Measurements from ENCODE around the gene SNX22.
"Not testable (repeated sequence)": the region's sequence is repeated elsewhere in the genome, so short reads cannot be mapped to it uniquely, and the experiment has no call there.

The SNX22 gene

DNA sequence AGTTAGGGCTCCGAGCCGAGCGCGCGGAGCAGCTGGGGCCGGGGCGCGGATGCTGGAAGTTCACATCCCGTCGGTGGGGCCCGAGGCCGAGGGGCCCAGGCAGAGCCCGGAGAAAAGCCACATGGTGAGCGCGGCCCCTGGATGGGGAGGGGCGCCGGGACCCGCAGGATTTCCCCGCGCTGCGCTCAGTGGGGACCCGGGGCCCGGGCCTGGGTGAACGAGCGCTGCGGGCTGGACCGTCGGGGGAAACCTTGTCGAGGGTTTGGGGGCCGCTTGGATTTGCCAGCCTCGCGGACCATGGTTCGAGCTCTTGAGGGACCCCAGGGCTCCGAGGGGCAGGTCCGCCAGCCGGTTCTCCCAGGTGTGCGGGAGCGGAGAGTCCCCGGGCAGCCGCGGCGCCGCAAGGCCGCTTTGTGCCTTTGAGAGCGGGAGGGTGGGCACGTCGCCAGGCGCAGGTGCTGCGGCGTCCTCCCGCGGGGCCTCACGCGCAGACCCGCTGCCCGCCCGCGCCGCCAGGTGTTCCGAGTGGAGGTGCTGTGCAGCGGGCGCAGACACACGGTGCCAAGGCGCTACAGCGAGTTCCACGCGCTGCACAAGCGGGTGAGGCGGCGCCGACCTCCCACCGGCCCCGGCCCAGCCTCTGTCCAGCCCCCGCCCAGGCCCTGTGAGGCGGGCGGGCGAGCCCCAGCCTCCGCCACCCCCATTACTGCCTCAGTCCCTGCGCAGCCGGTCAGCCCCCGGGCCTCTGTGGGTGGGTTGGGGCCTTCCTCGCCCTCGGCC is at the start of gene SNX22:
TSS of gene SNX22 (plus strand) at position 5 of the 780 bp plus-strand sequence. CDS start at position 50, 45 bp downstream.
- Histone ChIP-seq H3K9me3 (ENCODE audit: control insufficient read depth in 2 of 2, low read length in 2 of 2) (no peaks in the 10 kb centered on the region), H3K36me3 (ENCODE audit: control insufficient read depth in 2 of 2, insufficient read depth in 2 of 2, low read length in 2 of 2) (peaks cover 13 to 14% of the 10 kb centered on the region in 2 donors), H3K27ac (ENCODE audit: low read length) (no peak within 1 kb of the TSS), H3K4me3 (ENCODE audit: low read length in 2 of 2) (peak within 1 kb of the TSS in 1 of 2 donors; percentile 59), H3K4me1 (ENCODE audit: control insufficient read depth, insufficient read depth, low read length) (peaks cover 26% of the 10 kb centered on the region), H3K9ac (ENCODE audit: low read length in 2 of 2) (no peak within 1 kb of the TSS), H3K27me3 (ENCODE audit: control insufficient read depth in 1 of 2, insufficient read depth in 2 of 2, low read length in 2 of 2) (peaks cover 14 to 26% of the 10 kb centered on the region in 2 donors)

DNA sequence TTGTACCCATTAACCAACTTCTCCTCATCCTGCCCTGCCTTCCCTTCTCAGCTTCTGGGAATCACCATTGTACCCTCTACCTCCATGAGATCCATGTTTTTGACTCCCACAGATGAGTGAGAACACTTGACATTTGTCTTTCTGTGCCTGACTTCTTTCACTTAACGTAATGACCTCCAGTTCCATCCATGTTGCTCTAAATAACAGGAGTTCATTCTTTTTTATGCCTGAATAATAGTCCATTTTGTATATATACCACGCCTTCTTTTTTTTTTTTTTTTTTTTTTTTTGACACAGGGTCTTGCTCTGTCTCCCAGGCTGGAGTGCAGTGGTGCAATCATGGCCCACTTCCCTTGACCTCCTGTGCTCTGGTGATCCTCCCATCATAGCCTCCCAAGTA is 49.0 kb upstream of the SNX22 start:
- H3K9me3 ChIP-seq (ENCODE audit: control insufficient read depth in 2 of 2, low read length in 2 of 2) = no peaks in the 10 kb centered on the region
- H3K36me3 ChIP-seq (ENCODE audit: control insufficient read depth in 2 of 2, insufficient read depth in 2 of 2, low read length in 2 of 2) = no peaks in the 10 kb centered on the region
- no peaks in the 10 kb centered on the region for H3K27me3 ChIP-seq (ENCODE audit: control insufficient read depth in 1 of 2, insufficient read depth in 2 of 2, low read length in 2 of 2)
- H3K27ac ChIP-seq (ENCODE audit: low read length) = no peak overlapping the region
- H3K4me1 ChIP-seq (ENCODE audit: control insufficient read depth, insufficient read depth, low read length) = peaks cover 14% of the 10 kb centered on the region
- no peak overlapping the region for H3K9ac ChIP-seq (ENCODE audit: low read length in 2 of 2)
- no peak overlapping the region for H3K4me3 ChIP-seq (ENCODE audit: low read length in 2 of 2)

GRCh38 chr15:64105113-64105704 is 46.3 kb upstream of the SNX22 start:
- H3K27me3 ChIP-seq (ENCODE audit: control insufficient read depth in 1 of 2, insufficient read depth in 2 of 2, low read length in 2 of 2) = no peaks in the 10 kb centered on the region
- H3K4me1 ChIP-seq (ENCODE audit: control insufficient read depth, insufficient read depth, low read length) = peaks cover 9% of the 10 kb centered on the region

DNA sequence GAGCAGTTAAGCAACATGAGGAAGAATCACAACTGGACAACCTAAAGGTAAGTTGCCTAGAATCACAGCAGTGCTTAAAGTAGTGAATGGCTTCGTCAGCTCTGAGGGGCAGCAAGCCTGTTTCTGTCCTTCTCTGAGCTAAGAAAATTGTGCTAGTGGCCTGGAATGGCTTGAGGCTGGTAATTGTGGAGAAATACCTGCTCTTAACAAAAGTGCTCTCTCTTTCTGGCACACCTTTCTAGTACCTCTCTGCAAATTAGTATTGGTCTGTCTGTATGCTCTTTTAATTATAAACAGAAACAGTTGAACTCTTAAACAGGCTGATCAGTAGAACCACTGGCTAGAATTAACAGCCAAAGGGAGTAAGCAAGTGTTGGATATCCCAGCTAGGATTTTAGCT is 44.2 kb upstream of the SNX22 start:
- no peaks in the 10 kb centered on the region for H3K36me3 ChIP-seq (ENCODE audit: control insufficient read depth in 2 of 2, insufficient read depth in 2 of 2, low read length in 2 of 2)
- peaks cover 12% of the 10 kb centered on the region for H3K4me1 ChIP-seq (ENCODE audit: control insufficient read depth, insufficient read depth, low read length)
- no peaks in the 10 kb centered on the region for H3K27me3 ChIP-seq (ENCODE audit: control insufficient read depth in 1 of 2, insufficient read depth in 2 of 2, low read length in 2 of 2)
- no peak overlapping the region for H3K27ac ChIP-seq (ENCODE audit: low read length)
- H3K4me3 ChIP-seq (ENCODE audit: low read length in 2 of 2) = no peak overlapping the region
- no peak overlapping the region for H3K9ac ChIP-seq (ENCODE audit: low read length in 2 of 2)
- no peaks in the 10 kb centered on the region for H3K9me3 ChIP-seq (ENCODE audit: control insufficient read depth in 2 of 2, low read length in 2 of 2)

More at GRCh38 chr15:64105113-64105704, 46.3 kb upstream of the SNX22 start:
- H3K4me3 ChIP-seq (ENCODE audit: low read length in 2 of 2) = no peak overlapping the region
- no peaks in the 10 kb centered on the region for H3K9me3 ChIP-seq (ENCODE audit: control insufficient read depth in 2 of 2, low read length in 2 of 2)
- H3K27ac ChIP-seq (ENCODE audit: low read length) = no peak overlapping the region
- no peaks in the 10 kb centered on the region for H3K36me3 ChIP-seq (ENCODE audit: control insufficient read depth in 2 of 2, insufficient read depth in 2 of 2, low read length in 2 of 2)
- H3K9ac ChIP-seq (ENCODE audit: low read length in 2 of 2) = no peak overlapping the region

- H3K9me3 ChIP-seq (ENCODE audit: control insufficient read depth in 2 of 2, low read length in 2 of 2); H3K27ac ChIP-seq (ENCODE audit: low read length); H3K9ac ChIP-seq (ENCODE audit: low read length in 2 of 2); H3K4me3 ChIP-seq (ENCODE audit: low read length in 2 of 2); H3K27me3 ChIP-seq (ENCODE audit: control insufficient read depth in 1 of 2, insufficient read depth in 2 of 2, low read length in 2 of 2); H3K4me1 ChIP-seq (ENCODE audit: control insufficient read depth, insufficient read depth, low read length): not testable (repeated sequence)
- H3K36me3 ChIP-seq (ENCODE audit: control insufficient read depth in 2 of 2, insufficient read depth in 2 of 2, low read length in 2 of 2) = peaks cover 13 to 17% of the 10 kb centered on the region in 2 donors
Measured at GRCh38 chr15:64110108-64110701, 41.3 kb upstream of the SNX22 start.

- Histone ChIP-seq H3K27ac (ENCODE audit: low read length) (no peak overlapping the region), H3K9me3 (ENCODE audit: control insufficient read depth in 2 of 2, low read length in 2 of 2) (no peaks in the 10 kb centered on the region), H3K4me1 (ENCODE audit: control insufficient read depth, insufficient read depth, low read length) (peaks cover 8% of the 10 kb centered on the region), H3K4me3 (ENCODE audit: low read length in 2 of 2) (no peak overlapping the region), H3K27me3 (ENCODE audit: control insufficient read depth in 1 of 2, insufficient read depth in 2 of 2, low read length in 2 of 2) (no peaks in the 10 kb centered on the region), H3K9ac (ENCODE audit: low read length in 2 of 2) (no peak overlapping the region), H3K36me3 (ENCODE audit: control insufficient read depth in 2 of 2, insufficient read depth in 2 of 2, low read length in 2 of 2) (peaks cover 19 to 22% of the 10 kb centered on the region in 2 donors)
Measured at GRCh38 chr15:64110950-64111678, 40.4 kb upstream of the SNX22 start.

DNA sequence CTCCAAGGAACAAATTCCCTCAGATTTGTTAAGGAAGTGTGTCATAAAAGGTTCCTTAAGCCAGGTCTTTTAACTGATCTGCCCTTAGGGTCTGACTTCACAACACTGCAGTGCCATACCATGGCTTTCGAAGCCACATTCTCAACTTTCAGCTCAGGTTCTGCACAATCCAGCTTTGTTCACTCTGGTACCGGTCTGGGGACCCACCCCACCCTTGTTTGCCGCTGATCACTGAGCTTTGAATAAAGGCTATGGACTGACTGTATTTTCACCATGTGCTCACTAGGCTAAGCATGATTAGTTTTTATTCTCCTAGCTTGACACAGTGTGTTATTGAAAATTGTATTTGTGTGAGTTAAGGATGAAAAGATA is 39.9 kb upstream of the SNX22 start:
- peaks cover 24% of the 10 kb centered on the region in 2 donors for H3K36me3 ChIP-seq (ENCODE audit: control insufficient read depth in 2 of 2, insufficient read depth in 2 of 2, low read length in 2 of 2)

GRCh38 chr15:64112073-64112772 is 39.3 kb upstream of the SNX22 start:
- Histone ChIP-seq H3K4me1 (ENCODE audit: control insufficient read depth, insufficient read depth, low read length) (peaks cover 8% of the 10 kb centered on the region), H3K4me3 (ENCODE audit: low read length in 2 of 2) (no peak overlapping the region), H3K9me3 (ENCODE audit: control insufficient read depth in 2 of 2, low read length in 2 of 2) (no peaks in the 10 kb centered on the region), H3K27ac (ENCODE audit: low read length) (no peak overlapping the region), H3K36me3 (ENCODE audit: control insufficient read depth in 2 of 2, insufficient read depth in 2 of 2, low read length in 2 of 2) (peaks cover 24 to 29% of the 10 kb centered on the region in 2 donors), H3K27me3 (ENCODE audit: control insufficient read depth in 1 of 2, insufficient read depth in 2 of 2, low read length in 2 of 2) (no peaks in the 10 kb centered on the region), H3K9ac (ENCODE audit: low read length in 2 of 2) (no peak overlapping the region)

More for the DNA sequence above, 39.9 kb upstream of the SNX22 start:
- Histone ChIP-seq H3K27ac (ENCODE audit: low read length) (no peak overlapping the region), H3K4me3 (ENCODE audit: low read length in 2 of 2) (no peak overlapping the region), H3K27me3 (ENCODE audit: control insufficient read depth in 1 of 2, insufficient read depth in 2 of 2, low read length in 2 of 2) (no peaks in the 10 kb centered on the region), H3K9me3 (ENCODE audit: control insufficient read depth in 2 of 2, low read length in 2 of 2) (no peaks in the 10 kb centered on the region), H3K4me1 (ENCODE audit: control insufficient read depth, insufficient read depth, low read length) (peaks cover 8% of the 10 kb centered on the region), H3K9ac (ENCODE audit: low read length in 2 of 2) (no peak overlapping the region)

DNA sequence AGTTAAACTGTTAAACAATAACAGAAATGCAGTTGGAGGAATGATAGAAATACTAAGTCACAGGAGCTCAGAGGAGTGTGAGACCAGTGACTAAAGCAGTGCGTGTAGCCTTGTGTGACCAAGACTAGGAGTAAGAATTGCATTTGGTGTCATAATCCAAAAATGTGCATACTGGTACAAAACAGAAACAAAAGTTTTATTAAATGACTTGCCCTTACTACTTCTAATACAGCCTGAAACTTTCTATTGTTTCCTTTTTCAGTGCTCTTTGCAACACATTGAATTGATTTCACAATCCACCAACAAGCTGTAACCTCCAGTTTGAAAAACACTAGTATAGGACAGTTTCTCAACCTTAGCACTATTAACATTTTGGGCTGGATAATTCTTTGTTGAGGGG is 38.6 kb upstream of the SNX22 start:
- H3K27me3 ChIP-seq (ENCODE audit: control insufficient read depth in 1 of 2, insufficient read depth in 2 of 2, low read length in 2 of 2) = no peaks in the 10 kb centered on the region
- no peak overlapping the region for H3K27ac ChIP-seq (ENCODE audit: low read length)
- H3K4me3 ChIP-seq (ENCODE audit: low read length in 2 of 2) = no peak overlapping the region
- peaks cover 29 to 30% of the 10 kb centered on the region in 2 donors for H3K36me3 ChIP-seq (ENCODE audit: control insufficient read depth in 2 of 2, insufficient read depth in 2 of 2, low read length in 2 of 2)
- H3K9me3 ChIP-seq (ENCODE audit: control insufficient read depth in 2 of 2, low read length in 2 of 2) = no peaks in the 10 kb centered on the region
- no peak overlapping the region for H3K9ac ChIP-seq (ENCODE audit: low read length in 2 of 2)
- H3K4me1 ChIP-seq (ENCODE audit: control insufficient read depth, insufficient read depth, low read length) = peaks cover 3% of the 10 kb centered on the region

All from stomach smooth muscle (tissue), 2 donors.